ENCODE results near the gene ABCC2. TPM values are rescaled to one million over a fixed set of nuclear protein-coding genes. Genes with fewer than 3 reads are reported as not detected.

The ABCC2 gene
- total and polyA plus RNA-seq, 3 donors (not counting 1 experiment from before 2014, with no cell fraction given) = 0.66 to 0.83 (median 0.76) TPM

Other genes starting within 250 kb of the ABCC2 start
- not detected for gene NKX2-3, start 249.7 kb upstream of the ABCC2 start, total RNA-seq
- gene NKX2-3, start 249.7 kb upstream of the ABCC2 start, polyA plus RNA-seq = not detected
- gene SLC25A28, start 162.2 kb upstream of the ABCC2 start, total RNA-seq = 10 to 100 TPM; 16.8 to 40.5 TPM
- gene SLC25A28, start 162.2 kb upstream of the ABCC2 start, polyA plus RNA-seq = 31.9 TPM
- 10 to 100 TPM; 23.2 to 47.2 TPM for gene ENTPD7, start 123.1 kb upstream of the ABCC2 start, total RNA-seq
- 18.3 TPM for gene ENTPD7, start 123.1 kb upstream of the ABCC2 start, polyA plus RNA-seq
- gene COX15, start 50.5 kb upstream of the ABCC2 start, total RNA-seq = 10 to 100 TPM; 26.5 to 29.5 TPM
- gene COX15, start 50.5 kb upstream of the ABCC2 start, polyA plus RNA-seq = 19.0 TPM
- gene CUTC, start 50.4 kb upstream of the ABCC2 start, total RNA-seq = 10 to 100 TPM in 1 of 2 donors, 1 to 10 TPM in 1; 8.2 to 14.7 TPM
- 16.7 TPM for gene CUTC, start 50.4 kb upstream of the ABCC2 start, polyA plus RNA-seq
- gene DNMBP, start 227.3 kb downstream of the ABCC2 start, total RNA-seq = 10 to 100 TPM in 1 of 2 donors, 1 to 10 TPM in 1; 8.7 to 17.6 TPM
- 17.4 TPM for gene DNMBP, start 227.3 kb downstream of the ABCC2 start, polyA plus RNA-seq

Data from mammary epithelial cell (primary cell).